ENCODE measurements around the gene APOL4.
"Not testable (repeated sequence)": the region's sequence is repeated elsewhere in the genome, so short reads cannot be mapped to it uniquely, and the experiment has no call there.

The APOL4 gene

DNA sequence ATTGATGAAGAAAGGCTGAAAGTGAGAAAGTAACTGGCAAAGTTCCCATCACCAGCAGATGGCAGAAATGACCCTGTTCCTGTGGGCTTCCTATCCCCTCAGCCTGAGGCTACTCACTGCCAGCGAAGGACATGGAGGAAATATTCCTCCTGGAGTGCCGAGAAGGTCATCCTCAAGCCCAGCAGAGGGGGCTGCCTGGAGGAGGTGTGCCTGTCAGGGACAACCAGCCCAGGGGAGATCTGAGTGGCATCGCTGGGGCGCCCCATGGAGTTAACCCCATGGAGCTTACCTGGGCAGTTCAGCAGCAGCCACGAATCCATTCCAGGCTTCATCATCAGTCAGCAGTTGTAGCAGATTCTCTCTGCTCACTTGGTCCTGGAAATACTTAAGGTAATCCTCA, 29.4 kb upstream of the APOL4 start:
- not testable (repeated sequence) for DNase-seq (ENCODE audit: low read depth)

DNA sequence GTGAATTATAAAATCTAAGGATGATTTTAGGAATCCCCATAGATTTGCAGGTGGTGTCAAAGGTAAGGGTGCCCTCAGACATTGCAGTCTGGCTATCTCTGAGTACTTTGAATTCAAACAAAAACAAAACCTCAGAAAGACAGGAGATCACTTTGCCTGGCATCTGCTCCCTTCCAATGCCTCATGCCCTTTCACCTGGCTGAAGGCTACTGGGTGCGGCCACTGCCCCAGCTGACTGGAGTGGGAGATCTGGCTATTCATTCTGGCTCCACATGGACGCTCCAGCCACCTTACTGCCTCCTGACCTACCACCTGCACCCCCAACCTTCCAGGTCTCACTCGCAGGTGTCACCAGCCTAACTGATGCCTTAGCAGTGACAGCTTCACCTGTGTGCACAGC, 28.0 kb upstream of the APOL4 start:
- DNase-seq (ENCODE audit: low read depth), result not testable (repeated sequence)

DNA sequence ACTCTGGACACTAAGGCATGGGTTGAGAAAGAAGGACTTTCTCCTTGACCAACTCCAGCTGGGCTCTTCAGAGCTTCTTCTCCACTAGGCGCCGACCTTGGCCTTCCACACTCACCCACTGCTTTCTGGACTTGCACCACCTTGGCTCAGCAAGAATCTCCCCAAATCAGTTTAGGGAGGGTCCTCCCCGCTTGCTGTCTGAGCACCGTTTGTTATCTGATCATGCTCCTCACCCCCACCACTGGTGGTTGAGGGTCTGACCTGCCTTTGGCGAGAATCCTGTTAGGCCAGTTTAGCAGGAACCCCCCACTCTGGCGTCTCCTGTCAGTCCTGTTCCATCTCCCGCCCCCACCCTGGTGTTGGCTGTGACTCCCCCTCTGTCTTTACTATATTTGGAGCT, 27.3 kb upstream of the APOL4 start:
- no peak for DNase-seq (ENCODE audit: low read depth)

DNA sequence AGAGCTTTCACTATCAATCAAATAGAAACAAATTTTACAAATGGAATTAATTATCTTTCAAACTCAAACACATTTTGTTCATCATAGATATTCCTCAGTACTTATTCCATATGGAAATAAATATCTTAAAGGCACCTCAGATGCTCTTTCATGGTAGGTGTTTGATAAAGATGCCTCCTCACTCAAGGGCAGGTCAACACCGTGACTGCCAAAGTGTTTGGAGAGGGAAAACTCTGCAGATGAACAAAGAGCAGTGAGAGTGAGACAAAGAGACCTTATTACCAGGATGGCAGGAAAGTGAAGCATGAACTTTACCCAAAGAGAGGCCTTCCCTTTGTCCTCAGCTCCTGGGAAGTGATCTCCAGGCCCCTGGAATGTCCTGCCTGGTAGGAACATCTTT, 26.8 kb upstream of the APOL4 start:
- DNase-seq (ENCODE audit: low read depth), result not testable (repeated sequence)

DNA sequence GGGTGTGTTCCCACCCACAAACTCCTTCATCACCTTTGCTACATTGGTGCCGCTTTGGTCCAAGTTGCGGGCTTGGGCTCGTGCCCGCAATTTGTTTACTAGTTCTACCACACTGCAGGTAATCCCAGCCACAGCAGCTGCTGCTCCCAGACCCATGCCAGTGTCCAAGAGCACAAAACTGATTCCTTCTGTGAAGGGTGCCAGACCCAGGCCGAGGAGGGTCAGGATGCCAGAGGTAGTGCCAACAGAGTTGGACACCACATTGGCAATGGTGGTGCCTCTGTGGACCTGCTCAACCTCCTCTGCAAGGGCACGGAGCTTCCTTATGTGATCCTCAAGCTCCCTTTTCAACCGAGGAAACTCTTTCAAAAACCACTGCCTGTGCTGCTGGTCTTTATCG, 26.2 kb upstream of the APOL4 start:
- DNase-seq (ENCODE audit: low read depth), result no peak

DNA sequence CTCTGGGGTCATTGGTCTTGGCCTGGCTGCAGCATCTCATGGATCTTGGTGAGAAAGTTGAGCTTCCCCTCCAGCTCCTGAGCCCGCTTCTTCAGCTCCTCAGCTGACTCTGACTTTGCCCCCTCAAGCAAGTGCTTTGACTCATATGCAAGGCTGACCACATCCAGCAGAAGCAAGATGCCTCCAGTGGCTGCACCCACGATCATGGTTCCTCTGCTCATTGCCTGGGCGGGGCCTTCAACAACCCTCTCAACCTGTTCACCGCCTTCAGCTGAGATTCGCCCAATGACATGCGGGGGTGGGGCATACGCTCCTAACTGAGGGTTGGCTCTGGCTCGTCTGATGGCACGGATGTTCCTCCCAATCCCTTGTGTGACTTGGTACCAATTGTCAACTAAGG, 25.8 kb upstream of the APOL4 start:
- DNase-seq (ENCODE audit: low read depth), result no peak

DNA sequence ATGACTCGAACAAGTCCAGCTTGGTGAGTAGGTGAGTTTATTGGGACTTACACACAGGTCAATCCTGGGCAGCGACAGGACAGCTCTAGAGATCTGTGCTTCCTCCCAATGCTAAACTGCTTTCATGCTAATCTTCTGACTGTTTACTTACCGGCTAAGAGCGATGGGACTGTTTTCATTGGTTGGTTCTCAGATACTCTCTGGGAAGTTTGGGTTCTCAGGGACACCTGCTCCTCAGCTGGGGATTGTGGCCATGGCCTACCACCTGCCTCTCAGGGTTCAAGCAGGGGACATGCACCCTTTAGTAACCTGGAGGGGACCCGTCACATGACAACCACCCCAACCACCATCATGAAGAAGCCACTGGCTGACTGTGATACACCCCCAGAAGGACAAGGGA, 24.6 kb upstream of the APOL4 start:
- DNase-seq (ENCODE audit: low read depth), result no peak

DNA sequence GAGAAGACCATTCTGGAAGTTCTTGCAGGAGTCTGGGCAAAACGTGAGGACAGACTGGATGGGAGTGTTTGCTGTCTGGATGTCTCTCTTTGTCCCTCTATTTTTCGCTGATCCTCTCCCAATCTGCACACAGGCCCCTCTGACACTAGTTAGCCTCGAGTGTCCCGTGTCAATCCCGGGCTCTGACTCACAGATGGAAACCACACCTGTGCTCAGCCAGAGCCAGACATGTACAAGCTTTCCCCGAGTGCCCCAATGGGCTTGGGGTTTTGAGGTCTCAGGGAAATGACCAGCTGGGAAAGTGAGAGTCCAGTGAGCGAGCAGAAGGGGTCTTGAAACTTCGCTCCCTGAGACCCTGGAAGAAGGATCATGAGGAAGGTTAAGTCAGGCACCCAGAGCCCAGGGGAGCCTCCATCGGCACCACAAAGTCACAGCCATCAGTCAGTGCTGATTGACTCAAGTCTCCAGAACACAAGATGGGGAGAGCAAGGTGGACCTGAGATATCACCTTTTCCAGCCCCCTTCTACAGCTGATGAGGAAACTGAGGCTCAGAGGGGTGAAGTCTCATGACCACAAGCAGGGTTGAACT, 23.8 kb upstream of the APOL4 start:
- DNase-seq (ENCODE audit: low read depth), result no peak

DNA sequence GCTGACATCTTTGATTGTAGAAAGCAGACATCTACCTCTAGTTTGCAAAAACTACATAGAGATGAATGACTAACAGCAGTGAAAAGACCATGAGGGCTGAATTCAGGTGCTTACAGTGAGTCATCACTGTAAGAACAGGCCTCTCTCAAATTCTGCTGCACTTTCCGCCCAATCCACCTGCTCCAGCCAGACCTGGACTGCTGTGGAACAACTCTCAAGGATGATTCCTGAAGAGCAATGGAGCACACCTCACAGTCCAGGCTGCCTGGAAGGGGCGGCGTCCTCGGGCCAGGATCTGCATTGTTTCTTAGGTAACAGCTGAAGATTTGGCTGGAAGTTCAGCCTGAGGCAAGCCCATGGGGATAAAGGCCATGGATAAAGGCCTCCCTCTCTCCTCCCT, 22.6 kb upstream of the APOL4 start:
- DNase-seq (ENCODE audit: low read depth), result no peak

DNA sequence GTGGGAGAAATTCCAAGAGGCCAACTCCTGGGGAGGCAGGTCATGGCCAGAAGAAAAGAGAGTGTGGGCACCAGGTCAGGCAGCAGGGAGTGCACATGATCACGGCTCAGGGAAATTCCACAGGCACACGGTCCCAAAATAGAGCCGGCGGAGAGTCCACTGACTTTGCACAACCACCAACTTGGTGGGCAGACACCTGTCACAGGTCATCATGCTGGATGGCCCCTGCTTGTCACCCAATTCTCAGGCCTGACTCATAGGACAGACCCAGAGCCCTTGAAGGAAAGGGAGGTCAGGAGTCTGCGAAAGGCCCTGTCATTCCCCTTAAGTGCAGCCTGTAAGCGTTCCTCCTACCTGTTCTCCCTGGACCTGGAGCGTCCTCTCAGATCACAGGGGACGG, 21.9 kb upstream of the APOL4 start:
- DNase-seq (ENCODE audit: low read depth), result no peak

DNA sequence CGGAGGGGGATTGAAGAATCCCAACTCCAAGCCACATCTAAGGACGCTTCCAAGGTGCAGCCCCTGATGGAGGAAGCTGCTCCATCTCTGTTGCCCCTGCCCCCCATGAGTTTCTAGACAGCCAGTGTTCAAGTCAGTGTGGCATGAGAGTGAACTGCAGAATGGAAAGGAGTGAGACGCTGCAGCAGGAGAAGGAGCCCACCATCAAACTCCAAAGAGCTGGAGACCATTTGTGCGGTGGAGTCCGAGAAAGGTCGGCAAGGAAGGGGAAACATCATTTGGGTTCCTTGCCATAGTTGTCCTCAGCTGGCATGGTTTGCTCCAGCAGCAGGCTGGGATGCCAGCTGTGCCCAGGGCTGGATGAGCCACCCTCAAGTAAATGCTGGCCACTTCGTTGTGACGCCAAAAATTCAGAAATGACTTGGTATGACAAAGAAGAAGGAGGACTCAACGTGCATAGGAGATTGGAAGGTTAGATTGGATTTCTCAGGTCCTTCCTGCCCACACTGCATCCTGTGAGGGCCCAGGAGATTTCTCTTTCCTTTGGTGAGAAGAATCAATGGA, 21.4 kb upstream of the APOL4 start:
- no peak for DNase-seq (ENCODE audit: low read depth)

DNA sequence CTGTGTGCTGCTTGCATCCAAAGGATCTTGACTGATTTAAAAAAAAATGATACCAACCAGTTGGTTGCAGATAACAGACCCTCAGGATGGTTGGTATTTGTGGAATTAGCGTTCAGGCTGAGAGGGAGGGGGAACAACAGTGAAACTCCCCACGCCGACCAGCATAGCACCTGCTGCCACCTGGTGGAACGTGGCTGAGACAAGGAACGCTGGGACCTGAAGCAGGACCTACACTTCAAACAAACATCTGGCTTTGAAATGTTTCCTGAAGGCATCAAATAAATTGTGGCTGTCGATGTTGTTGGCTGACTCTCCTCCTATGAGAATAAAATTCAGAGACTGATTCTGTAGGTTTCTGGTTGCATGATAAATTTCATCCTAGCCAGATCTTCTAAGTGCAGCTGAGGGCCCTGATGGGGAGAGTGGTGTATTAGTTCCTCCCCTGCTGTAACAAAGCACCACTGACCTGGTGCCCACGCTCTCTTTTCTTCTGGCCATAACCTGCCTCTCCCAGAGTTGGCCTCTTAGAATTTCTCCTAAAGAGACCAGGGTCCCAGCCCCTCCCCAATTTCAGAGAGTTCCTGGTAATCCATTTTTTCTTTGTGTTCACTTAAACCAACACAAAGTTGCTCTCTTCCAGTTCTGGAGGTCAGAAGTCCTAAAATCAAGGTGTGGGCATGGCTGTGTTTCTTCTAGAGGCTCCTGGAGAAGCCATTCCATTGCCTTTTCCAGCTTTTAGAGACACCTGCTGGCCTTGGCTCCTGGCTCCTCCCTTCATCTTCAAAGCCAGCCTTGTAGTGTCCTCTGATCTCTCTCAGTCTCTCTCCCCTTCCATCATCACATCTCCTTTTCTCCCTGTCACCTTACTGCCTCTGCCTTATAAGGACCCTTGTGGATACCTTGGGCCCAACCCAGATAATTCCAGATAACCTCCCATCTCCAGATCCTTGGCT, 20.5 kb upstream of the APOL4 start:
- DNase-seq (ENCODE audit: low read depth), result no peak

DNA sequence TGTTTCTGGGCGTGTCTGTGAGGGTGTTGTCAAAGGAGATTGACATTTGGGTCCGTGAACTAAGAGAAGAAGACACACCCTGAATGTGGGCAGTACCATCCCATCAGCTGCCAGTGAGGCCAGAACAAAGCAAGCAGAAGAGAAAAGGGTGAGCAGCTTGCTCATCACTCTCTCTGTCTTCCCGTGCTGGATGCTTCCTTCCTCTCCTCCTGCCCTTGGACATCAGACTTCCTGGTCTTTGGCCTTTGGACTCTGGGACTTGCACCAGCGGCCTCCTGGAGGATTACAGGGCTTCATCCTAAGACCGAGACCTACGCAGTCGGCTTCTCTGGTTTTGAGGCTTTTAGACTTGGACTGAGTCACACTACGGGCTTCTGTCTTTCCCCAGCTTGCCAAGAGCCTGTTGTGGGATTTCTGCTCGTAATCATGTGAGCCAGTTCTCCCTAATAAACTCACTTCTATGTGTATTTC, 18.9 kb upstream of the APOL4 start:
- DNase-seq (ENCODE audit: low read depth), result no peak

DNA sequence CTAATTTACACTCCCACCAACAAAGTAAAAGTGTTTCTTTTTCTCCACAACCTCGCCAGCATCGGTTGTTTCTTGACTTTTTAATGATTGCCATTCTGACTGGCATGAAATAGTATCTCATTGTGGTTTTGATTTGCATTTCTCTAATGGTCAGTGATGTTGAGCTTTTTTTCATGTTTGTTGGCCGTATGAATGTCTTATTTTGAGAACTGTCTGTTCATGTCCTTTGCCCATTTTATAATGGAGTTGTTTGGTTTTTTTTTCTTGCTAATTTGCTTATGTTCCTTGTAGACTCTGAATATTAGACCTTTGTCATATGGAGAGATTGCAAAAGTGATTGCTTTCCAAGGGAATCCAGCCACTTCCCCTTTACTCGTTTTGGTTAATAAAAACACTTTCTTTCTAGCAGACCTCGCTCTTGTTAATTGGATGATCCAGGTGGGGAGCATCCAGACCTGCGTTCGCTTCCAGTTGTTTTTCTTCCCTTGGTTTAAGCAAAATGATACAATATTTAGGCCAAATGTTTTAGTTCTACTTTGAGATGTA, 17.1 kb upstream of the APOL4 start:
- DNase-seq (ENCODE audit: low read depth), result no peak

DNA sequence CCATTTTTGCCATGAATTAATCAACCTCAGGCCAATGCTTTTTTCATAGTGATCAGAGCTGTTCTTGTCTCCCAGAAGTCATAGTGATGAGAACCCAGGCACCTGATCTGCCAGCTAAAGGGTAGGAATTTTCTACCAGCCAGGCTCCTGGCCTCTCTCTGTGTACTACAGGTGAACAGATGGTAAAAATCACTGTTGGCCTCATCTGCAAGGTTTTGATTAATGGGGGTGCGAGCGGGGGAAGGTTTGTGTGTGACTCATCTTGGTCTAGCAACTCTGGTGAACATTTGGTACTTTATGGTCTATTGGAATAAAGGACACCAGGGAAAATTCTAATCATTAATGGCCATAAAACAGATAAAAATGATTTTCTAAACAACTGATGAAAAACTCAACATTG, 14.4 kb upstream of the APOL4 start:
- DNase-seq (ENCODE audit: low read depth), result no peak

DNA sequence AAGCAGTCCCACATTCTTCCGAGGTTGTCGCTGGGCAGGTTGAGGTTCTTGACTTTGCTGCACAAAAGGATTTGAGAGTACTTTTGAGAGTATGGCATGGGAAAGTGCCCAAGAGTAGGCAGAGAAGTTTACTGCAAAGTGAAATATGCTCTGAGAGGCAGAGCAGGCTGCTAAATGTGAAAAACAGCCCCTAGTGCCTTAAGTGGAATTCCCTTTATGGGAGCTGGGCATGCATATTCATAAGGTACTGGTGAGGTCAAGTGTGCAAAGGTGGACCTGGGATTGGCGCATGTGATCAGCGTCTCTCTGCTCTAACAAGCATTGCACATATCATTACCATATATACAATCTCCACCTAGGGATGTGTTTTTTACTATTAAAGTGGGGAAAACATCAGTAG, 12.0 kb upstream of the APOL4 start:
- no peak for DNase-seq (ENCODE audit: low read depth)

DNA sequence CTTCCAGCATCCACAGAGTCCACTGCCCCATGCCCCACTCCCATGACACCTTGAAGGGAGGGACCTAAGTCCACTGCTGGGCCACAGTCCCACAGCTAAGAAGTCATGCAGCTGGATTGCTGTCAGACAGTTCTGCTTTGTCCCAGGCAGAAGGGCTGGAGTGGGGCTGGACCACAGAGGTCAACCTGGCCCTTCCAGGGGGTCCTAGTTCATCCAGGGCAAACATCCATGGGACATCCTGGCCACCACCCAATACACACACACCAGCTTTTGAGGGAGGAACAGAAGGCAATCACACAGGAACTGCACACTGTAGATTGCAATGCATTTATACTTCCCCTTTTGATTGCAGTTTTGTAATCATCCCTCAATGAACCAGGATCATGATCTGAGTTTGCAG, 11.3 kb upstream of the APOL4 start:
- DNase-seq (ENCODE audit: low read depth), result no peak

DNA sequence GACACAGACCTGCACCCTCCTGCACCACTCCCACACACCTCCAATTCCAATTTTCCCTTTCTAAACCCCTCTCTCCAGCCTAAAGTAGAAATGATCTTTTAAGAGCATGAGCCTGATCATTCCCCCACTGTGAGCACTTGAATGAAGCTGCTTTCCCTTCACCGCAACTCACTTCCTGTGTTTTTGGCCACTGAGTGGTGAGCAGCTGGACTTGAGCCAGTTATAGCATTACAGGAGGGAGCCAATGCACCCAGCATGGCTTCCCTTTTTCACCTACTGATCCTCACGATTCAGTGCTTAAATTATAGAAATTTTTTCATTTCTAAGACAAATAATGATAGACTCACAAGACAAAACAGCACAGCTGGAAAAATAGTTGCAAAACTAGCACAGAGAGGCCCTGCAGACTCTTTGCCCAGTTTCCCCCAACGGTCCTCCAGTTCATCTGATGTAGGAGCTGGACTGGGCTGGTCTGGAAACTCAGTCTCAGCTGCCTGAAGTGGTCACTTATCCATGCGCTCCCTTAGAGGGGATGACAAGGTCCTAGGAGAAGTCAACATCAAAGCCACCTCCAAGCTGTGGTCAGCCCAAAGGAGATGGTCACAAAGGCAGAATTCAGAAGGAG, 9.7 kb upstream of the APOL4 start:
- DNase-seq (ENCODE audit: low read depth), result no peak

DNA sequence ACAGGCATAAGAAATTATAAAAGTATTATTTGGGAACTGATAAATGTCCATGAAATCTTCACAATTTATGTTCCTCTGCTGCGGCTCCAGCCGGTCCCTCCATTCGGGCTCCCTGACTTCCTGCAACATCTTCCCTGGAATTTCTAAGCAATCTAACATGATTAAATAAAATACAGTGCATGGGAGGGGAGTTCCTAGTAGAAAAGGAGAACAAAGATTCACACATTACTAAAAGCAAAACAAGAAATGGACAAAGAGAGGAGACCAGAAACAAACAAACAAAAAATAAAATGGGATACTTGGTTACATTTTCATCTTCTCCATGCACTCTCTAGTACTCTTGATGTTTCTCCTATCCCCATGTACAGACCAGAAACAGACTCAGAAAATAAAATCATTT, 8.6 kb upstream of the APOL4 start:
- DNase-seq (ENCODE audit: low read depth), result no peak

DNA sequence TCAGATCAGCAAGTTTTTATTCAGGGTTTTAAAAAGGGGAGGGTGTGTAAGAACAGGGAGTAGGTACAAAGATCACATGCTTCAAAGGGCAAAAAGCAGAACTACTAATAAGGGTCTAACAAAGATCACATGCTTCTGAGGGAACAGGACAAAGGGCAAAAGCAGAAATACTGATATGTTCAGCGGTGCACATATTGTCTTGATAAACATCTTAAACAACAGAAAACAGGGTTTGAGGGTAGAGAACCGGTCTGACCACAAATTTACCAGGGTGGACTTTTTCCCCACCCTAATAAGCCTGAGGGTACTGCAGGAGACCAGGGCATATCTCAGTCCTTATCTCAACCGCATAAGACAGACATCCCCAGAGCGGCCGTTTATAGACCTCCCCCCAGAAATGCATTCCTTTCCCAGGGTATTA, 7.9 kb upstream of the APOL4 start:
- not testable (repeated sequence) for DNase-seq (ENCODE audit: low read depth)

DNA sequence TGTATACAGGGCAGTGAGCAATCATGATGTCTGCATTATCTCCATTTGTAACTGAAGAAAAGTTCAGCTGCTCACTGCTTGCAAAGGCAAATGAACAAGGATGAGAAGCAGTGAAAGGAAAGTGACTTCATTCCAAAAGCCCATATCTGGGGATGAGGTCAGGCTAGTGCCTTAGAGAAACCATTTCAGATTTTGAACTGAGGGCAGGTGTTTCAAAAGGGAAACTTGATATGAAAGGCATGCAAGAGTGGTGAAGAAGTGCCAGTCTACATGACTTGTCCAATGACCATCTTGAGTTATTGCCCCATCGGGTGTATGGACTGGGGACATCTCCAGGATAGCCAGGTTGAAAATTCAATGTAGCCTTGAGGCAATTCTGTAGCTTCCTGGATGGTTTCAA, 7.3 kb upstream of the APOL4 start:
- no peak for DNase-seq (ENCODE audit: low read depth)

DNA sequence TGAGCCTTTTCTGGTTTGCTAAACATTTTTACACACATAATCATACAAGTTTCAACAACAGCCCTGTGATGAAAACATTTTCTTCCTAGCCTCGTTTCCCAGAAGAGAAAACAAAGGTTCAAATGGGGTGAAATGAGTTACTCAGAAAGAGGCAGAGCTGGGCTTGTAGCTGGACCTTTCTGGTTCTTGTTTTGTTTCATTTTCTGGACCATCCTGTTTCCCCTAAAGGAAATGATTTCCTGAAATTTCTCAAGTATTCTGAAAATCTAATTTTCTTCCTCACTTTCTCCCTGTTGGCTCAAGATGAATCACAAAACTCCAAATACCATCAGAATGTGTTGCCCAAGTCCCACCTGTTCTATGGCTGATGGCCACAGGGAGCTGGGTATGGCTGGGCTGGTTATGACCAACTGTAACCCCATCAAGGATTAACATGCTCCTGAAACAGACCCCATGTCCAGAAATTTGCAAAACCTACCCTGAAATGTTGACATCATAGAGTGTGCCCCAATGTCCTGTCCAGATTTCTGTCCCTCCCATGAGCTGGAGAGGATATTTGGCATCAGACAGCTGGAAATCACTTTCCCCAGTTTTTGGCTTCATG, 6.7 kb upstream of the APOL4 start:
- DNase-seq (ENCODE audit: low read depth), result no peak
